Limb (tissue), 2 donors: Measurements from ENCODE around the gene SFT2D1.

Experiments used
- DNase-seq, 2 donors: peaks; one replicate each; pipeline ENCODE4 v3.0.0-alpha.2; 2016; ENCODE audit errors: extremely low spot score in 2 of 2

Gene SFT2D1

DNA sequence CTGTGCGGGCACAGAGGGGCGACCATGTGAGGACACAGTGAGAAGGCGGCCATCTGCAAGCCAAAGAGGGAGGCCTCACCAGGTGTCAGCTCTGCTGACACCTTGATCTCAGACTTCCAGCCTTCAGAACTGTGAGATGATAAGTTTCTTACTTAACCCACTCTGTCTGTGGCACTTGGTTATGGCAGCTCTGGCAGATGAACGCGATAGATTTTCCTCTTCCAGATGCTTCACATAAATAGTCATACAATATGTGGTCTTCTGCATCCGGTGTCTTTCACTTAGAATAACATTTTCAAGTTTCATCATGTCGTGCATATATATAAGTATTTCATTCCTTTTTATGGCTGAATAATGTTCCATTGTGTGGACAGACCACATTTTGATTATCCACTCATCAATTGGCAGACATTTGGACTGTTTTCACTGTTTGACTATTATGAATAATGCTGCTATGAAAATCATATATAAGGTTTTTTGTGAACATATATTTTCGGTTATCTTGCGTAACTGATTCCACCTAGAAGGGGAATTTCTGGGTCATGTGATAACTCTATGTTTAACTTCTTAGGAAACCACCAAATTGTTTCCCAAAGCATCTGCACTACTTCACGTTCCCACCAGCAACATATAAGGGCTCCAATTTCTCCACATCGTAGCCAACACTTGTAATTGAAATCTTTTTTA, 64.3 kb downstream of the SFT2D1 start:
- no peak for DNase-seq

GRCh38 chr6:166277018-166277417, 65.3 kb downstream of the SFT2D1 start:
- peak in 1 of 2 donors; percentile 6 for DNase-seq

DNA sequence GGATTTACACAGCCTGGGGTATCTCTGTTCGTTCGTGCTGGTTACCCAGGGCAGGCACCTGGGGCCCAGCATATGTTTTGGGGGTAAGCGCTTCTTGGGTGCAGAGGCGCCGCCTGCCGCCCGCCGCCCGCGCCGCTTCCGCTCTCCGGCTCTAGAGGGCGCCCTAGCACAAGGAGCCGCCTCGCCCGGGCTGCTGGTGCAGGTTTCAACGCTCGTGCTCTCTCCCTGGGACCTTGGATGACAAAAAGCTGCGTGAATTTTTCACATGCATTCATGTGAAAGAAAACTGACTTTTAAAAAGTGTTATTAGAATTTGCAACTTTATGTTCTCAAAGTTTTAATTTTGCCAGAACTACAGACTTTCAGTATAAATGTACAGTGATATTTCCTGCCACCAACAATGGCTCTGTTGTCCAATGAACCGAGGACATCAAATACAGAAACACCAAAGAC, 66.6 kb downstream of the SFT2D1 start:
- peak; percentile 48 to 87 for DNase-seq

DNA sequence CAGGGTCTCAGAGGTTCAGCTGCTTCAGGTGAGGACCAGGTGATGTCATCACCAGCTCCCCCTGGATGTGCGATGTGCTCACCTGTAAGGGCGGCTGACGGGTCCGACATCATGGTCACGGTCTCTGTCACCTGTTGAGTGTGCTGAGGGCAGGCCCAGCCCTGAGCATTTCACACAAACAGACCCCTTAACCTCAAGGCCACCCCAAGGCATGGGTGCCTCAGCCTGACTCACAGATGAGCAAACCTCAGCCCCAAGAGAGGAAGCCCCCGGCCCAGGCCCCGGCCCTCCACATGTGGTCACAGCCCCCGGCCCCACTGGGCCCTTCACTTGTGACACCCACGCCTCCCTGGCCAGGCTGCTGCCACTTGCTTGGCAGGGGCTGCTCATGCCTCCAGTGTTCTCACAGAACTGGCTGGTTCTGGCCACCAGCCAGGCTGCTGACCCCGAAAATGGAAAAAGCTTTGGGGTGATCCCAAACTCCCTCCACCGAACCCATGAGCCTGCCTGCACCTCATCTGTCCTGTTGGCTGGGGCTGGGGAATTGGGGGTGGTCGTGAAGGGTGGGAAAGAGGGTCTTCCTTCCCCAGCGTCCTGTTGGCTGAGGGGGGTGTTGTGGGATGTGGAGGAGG, 67.5 kb downstream of the SFT2D1 start:
- no peak for DNase-seq

DNA sequence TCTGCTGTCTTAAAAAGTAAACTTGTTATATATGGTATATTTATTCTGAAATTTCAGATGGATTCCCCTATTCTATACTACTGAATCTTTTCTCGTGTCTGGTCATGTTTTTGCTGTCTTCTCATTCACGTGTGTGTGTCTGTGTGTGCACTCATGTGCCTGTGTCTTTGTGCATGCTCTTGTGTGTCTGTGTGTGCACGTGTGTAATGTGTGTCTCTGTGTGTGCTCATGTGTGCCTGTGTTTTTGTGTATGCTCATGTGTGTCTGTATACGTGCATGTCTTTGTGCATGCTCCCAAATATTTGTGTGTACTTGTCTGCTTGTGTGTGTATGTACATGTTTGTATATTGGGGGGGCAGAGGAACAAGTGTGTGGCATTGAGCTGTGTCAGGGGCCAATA, 68.2 kb downstream of the SFT2D1 start:
- no peak for DNase-seq

DNA sequence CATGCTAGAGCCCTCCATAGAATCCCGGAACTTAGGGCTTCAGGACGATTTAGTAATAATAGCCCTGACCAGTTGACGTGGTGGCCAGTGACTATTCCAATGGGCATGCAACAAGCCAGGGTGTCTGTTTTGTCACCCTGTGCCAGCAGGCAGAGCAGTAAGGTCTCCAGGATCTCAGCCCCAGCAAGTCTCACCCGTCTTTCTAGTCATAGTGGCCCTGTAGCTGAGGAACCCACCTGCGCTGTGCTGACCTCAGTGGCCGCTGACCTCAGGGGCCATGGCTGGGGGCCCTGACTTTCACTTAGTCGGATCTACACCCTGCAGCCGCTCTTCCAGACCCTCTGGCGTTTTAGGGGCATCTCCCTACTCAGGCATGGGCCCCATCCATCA, 71.0 kb downstream of the SFT2D1 start:
- DNase-seq: no peak

- DNase-seq: no peak
Observed at GRCh38 chr6:166270706-166271375, 71.5 kb downstream of the SFT2D1 start.
